ENCODE data around the gene KLHL35. TPM values are rescaled to one million over a fixed set of nuclear protein-coding genes. Genes with fewer than 3 reads are reported as not detected.

KLHL35 gene, protein sequence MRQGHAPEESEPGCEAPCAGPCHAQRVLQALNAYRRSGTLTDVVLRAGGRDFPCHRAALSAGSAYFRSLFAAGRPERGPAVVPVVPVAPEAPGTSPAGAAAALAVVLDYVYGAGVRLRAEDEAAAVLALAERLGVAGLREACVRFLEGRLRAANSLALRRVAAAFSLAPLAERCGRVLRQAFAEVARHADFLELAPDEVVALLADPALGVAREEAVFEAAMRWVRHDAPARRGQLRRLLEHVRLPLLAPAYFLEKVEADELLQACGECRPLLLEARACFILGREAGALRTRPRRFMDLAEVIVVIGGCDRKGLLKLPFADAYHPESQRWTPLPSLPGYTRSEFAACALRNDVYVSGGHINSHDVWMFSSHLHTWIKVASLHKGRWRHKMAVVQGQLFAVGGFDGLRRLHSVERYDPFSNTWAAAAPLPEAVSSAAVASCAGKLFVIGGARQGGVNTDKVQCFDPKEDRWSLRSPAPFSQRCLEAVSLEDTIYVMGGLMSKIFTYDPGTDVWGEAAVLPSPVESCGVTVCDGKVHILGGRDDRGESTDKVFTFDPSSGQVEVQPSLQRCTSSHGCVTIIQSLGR
- 1.7 and 7.2 TPM in 2 replicates for total RNA-seq (2014; rRNA removed; shearing (Covaris generic))

DNA sequence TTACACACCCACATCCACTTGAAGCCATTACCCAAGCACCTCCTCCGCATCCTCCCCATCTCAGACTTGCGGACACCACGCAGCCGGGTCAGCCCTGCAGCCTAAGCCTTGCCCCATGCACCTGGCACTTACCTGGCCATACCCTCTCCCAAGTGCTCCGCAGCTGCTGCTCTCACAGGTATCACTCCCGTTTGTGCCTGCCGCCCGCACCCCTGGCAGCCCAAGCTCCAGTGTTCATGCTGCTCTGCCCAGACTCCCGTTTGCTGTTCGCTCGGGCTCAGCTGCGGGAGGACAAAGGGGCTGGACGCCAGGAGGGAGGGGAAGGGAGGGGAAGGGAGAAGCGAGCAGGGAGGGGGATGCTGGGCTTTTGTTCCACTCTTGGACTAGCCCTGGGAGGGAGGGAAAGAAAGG lies at the start of gene KLHL35:
TSS of gene KLHL35 (minus strand) at position 293 of the 411 bp plus-strand sequence. CDS start 2,574 bp downstream, outside the sequence.
- no peak for DNase-seq (ENCODE audit: low read depth)

- no peak for DNase-seq (ENCODE audit: low read depth)
Measured at GRCh38 chr11:75481922-75482606, 49.1 kb upstream of the KLHL35 start.

DNA sequence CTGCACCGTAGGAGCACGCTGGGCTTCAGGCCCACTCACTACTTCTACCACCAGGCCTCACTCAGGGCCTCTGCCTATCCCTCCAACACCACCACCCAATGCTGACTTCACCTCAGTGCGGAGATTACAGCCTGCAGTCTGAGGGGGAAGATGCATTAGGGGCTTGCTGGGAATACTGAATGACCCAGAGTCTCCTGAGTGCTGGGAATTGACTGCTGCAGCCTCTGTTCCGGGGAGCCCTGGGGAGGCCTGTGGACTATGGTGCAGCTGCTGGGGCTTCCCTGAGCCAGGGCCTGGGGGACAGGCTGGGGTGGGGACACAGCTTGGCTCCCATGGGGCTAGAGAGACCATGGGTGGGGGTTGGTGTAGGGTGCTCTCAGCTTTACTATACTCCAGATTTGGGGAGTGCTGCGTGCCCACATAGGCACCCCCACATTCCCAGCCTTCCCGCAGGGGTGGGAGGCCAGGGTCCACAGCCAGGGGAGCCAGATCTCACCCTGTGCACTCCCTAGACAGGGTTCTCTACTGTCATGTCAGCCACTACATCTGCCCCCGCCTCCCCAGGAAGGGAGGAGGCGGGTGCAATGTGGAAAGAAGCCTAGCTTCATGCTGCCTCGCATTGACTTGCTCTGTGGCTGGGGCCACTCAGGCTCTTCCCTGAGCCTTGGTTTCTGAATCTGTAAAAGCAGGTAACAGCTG lies 48.4 kb upstream of the KLHL35 start:
- no peak for DNase-seq (ENCODE audit: low read depth)

- no peak for DNase-seq (ENCODE audit: low read depth)
Measured at GRCh38 chr11:75480185-75481175, 47.5 kb upstream of the KLHL35 start.

DNA sequence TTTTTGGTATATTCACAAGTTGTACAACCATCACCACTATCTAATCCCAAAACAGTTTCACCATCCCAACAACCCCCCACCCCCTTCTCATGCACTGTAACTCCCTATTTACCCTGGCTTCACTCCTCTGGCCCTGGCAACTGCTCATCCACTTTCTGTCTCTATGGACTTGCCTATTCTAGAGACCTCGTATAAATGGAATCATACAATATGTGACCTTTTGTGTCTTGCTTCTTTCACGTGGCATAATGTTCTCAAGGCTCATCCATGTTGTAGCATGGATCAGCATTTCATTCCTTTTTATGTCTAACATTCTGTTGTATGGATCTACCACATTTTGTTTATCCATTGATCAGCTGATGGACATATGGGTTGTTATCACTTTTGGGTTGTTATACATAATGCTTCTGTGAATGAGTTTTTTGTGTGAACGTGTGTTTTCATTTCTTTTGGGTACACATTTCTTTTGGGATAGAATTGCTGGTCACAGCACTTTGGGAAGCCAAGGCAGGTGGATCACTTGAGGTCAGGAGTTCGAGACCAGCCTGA lies 46.7 kb upstream of the KLHL35 start:
- no peak for DNase-seq (ENCODE audit: low read depth)

DNA sequence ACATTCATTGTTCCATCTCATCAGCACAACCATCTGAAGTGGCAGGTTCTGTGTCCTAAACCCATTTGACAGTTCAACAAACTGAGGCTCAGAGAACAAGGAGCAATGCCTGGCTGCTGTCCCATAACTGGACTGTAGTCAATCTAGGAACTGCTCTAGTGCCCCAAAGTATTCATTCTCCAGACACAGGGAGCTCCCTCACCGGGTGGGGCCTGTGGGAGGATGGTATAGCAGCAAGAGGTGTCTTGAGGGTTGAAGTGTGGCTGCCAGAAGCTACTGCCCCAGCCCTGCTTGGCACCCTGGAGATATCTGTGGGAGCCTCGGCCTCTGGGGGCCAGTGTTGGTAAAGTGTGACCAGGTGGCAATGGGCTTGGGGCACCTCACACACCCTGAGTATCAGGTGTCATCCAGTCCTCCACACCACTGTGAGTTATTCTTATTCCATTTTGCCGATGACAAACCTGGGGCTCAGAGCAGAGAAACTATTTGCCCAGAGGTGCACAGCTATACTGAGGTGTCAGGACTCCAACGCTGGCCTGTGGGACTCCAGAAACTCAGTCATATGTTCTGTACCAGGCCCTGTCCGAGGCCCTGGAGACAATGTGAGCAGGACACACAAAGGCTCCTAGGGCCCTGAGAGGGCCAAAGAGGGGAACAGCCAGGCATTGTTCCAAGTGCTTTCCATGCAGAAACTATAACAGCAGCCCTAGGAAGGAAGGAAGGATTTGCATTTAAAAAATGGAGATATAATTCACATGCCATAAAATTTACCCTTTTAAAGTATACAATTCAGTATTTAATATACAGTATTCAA lies 46.0 kb upstream of the KLHL35 start:
- no peak for DNase-seq (ENCODE audit: low read depth)

DNA sequence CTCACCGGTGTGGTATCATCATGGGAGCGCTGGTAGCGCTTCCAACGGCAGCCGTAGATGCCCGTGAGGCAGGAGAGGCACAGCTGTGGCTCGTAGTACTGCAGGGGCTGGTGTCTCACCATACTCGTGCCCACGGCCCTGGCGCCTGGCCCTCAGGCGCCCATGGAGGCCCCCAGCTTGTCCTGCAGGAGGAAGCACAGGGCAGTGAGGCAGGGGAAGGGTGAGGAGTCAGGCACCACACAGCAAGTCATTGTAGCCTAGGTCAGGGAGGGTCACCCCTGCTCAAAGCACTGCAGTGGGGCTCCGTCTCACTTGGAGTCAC lies 44.6 kb upstream of the KLHL35 start:
- peak; percentile 15 for DNase-seq (ENCODE audit: low read depth)

- DNase-seq (ENCODE audit: low read depth): no peak
Measured at GRCh38 chr11:75476739-75477613, 44.0 kb upstream of the KLHL35 start.

DNA sequence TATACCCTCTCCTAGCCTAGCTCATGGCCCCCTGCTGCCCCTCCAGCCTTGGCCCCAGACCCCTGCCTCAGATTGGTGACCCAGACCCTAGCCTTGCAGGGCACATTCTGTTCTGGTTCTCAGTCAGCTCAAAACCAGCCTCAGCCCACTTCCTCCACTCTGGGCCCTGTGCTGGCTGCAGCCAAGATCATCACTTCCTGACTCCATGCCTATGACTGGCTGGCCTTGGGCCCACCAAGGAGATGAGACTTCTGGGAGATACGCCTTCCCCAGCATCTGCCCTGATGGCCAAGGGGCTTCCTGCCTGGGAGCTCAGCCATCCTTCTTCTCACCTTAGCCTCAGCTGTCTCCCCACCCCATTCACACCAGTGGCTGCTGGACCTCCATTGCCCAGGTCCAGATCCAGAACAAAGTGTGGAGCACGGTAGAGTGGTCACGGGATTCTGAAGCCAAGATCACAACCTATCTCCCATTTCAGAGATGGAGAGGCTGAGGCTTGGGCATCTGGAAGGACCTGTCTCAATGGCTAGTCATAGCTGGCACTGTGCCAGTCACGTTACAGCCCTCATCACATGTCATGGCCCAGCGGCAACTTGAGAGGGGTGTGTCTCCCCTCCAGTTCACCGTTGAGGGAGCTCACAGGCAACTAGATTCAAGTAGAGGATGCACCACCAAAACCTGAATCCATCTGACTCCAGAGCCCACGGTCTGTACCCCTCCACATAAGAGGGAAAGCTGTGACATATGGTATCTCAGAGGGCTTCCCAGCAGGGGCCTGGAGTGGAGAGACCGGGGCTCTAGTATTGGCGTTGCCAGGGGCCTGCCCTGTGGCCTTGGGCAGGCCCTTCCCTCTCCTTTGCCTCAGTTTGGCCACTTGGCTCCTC lies 43.0 kb upstream of the KLHL35 start:
- no peak for DNase-seq (ENCODE audit: low read depth)

DNA sequence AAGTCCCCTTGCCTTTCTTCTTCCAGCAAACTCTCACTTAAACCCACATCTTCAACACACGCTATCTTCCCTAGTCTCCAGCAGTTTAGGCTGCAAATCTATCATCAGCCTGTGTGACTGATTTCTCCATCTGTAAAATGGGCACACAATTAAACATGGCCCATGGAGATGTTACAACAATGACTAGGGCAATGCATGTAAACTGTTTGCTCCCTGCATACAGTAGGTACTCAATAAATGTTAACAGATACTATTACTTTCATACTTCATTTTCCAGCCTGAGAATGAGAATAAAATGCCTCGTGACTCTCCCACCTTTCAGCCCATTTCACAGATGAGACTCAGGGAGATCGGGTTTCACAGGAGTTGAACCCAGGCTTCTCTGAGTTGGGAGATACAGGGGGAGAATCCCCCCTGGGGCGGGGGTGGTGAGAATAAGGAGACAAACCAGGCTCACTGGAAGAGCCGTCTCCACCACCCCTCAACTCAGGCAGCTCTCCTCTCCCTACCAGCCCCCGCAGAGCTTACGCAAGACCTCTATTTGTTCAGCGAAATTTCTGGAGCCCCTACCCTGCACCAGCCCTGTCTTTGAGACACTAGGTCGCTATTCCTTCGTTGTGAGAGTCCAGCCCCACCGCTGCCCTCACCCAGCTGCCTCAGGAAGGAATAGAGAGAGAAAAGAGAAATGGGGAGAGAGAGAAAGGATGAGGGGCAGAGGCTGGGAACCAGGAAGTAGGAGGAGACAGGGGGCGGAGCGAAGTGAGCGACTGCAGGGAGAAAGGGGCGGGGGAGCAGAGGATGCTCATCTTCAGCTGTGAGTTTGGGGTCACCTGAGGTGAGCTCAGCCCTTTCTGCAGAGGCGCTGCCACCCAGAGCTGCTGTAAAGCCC lies 42.1 kb upstream of the KLHL35 start:
- DNase-seq (ENCODE audit: low read depth): peak; percentile 32

DNA sequence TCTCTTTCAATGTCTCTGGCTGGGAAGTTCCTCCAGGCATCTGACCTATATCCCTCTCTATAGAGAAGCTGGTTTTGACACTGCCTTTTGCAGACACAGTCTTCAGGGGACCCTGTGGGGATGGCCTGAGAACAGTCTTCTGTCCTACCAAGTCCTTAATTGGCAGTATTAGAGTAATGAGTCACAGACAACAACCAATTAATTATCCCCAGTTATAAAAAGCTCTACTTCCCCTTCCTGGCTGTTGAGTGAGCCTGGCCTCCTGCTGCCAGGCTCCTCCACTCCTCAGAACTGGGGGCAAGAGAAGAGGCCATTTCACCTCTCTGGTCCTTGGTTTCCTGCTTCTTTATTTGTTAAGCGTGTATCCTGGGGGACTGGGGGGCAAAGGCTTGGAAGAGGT lies 41.2 kb upstream of the KLHL35 start:
- DNase-seq (ENCODE audit: low read depth): peak; percentile 21

- no peak for DNase-seq (ENCODE audit: low read depth)
Measured at GRCh38 chr11:75473684-75474083, 40.7 kb upstream of the KLHL35 start.

DNA sequence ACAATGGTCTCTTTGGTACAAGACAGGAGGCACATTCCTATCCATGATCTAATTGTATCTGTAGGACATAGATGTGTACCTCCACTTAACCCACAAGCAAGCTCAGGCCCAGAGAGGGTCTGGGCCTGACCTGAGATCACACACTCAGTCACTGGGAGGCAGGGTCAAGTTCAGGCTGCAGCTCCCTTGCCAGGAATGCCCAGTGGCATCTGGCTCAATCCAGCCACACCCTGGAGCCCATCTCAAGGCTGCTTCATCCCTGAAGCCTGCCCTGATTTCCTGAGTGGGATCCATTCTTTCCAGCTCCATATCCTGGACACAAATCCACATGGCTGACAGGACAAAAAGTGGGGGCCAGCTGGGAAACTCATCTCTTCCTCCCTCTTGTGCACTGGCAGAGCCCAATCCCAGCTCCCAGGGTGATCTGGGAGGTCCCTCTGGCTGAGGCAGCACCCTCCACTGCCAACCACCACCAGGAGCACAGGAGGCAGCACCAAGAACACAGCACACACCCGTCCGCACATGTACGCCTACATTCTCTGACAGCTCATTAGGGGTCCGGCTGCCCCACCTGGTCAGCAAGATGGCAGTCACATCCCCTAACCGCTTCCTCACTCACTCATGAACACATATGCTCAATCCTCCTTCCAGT lies 39.2 kb upstream of the KLHL35 start:
- no peak for DNase-seq (ENCODE audit: low read depth)

DNA sequence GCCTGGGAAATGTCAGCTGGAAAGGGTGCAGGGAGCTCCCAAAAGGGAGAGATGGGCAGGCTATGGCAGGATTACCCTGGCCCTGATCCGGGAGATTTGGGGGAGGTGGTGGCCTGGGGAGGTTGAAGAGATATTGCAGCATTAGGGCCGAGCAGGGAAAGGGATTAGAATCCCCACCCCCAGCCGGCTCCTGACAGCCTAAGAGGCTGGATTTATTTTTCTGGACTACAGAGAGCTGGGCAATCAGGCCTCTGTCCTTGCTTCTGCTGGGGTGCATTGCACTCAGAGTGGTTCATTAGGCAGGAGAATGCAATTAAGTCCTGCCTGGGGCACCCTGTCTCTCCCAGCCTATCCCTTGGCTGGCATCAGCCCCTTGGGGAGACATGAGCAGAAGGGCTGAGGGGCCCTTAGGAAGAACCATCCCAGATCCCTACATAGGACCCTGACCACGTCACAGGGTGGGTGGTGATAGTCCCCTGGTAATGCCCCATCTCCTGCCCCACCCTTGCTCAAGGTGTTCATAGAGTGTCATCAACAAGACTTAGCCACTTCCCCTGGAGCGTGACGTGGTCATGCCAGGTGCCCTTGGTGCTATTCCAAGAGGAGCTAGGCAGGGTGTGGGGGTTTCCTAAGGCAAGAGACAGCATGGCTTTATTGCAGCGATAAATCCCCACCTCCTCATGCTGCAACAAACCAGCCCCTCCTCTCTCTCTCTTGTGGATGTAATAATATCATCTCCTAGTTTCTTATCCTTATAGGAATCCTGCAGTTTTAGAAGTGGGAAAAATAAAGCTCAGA lies 38.4 kb upstream of the KLHL35 start:
- DNase-seq (ENCODE audit: low read depth): no peak

GRCh38 chr11:75470476-75471080 lies 37.6 kb upstream of the KLHL35 start:
- no peak for DNase-seq (ENCODE audit: low read depth)
